Activated CD4-positive, alpha-beta T cell treated with anti-CD3 and anti-CD28 coated beads for 48 hours (primary cell): ENCODE data around the gene SLC22A7.
A peak's percentile ranks its signal among the peaks of the same experiment; 100 is the strongest.

Experiments used
- DNase-seq: peaks from one replicate; pipeline ENCODE4 v3.0.0-alpha.2; 2020

SLC22A7 gene

GRCh38 chr6:43267619-43268354 is 30.3 kb upstream of the SLC22A7 start:
- DNase-seq: no peak

GRCh38 chr6:43268355-43268700 is 29.7 kb upstream of the SLC22A7 start:
- no peak for DNase-seq

- no peak for DNase-seq
These were observed 29.2 kb upstream of the SLC22A7 start for GRCh38 chr6:43268782-43269272.

GRCh38 chr6:43269273-43270007 is 28.6 kb upstream of the SLC22A7 start:
- DNase-seq: peak; percentile 44

- no peak for DNase-seq
These were observed 26.8 kb upstream of the SLC22A7 start for GRCh38 chr6:43271103-43271815.

GRCh38 chr6:43271944-43272343 is 26.1 kb upstream of the SLC22A7 start:
- no peak for DNase-seq

- no peak for DNase-seq
These were observed 24.4 kb upstream of the SLC22A7 start for GRCh38 chr6:43273707-43274106.

GRCh38 chr6:43274127-43274915 is 23.7 kb upstream of the SLC22A7 start:
- DNase-seq: no peak

GRCh38 chr6:43274916-43275597 is 23.0 kb upstream of the SLC22A7 start:
- peak; percentile 31 for DNase-seq

GRCh38 chr6:43275801-43276576 is 22.1 kb upstream of the SLC22A7 start:
- peak; percentile 32 for DNase-seq

GRCh38 chr6:43276577-43277305 is 21.3 kb upstream of the SLC22A7 start:
- no peak for DNase-seq

GRCh38 chr6:43277306-43277642 is 20.8 kb upstream of the SLC22A7 start:
- no peak for DNase-seq

GRCh38 chr6:43277643-43278523 is 20.2 kb upstream of the SLC22A7 start:
- DNase-seq: no peak

- DNase-seq: no peak
These were observed 19.5 kb upstream of the SLC22A7 start for GRCh38 chr6:43278524-43279078.

- no peak for DNase-seq
These were observed 17.8 kb upstream of the SLC22A7 start for GRCh38 chr6:43280234-43280633.

- DNase-seq: no peak
These were observed 16.0 kb upstream of the SLC22A7 start for GRCh38 chr6:43282060-43282459.

GRCh38 chr6:43282636-43283513 is 15.2 kb upstream of the SLC22A7 start:
- no peak for DNase-seq

GRCh38 chr6:43283514-43283901 is 14.6 kb upstream of the SLC22A7 start:
- no peak for DNase-seq
